Fibroblast of pulmonary artery (primary cell): ENCODE results near the gene ZNF606.

Source experiments
- DNase-seq: peaks from one replicate; pipeline ENCODE4 v3.0.0-alpha.2; 2010; ENCODE audit warnings: low read depth
- H3K4me3 ChIP-seq: replicated peaks from 2 replicates; pipeline ENCODE4 v1.5.1; 2011; ENCODE audit warnings: low read depth, mild to moderate bottlenecking, control low read depth, low read length, moderate library complexity
- CTCF ChIP-seq: IDR thresholded peaks from 2 replicates; pipeline ENCODE4 v1.5.1; 2011; ENCODE audit warnings: mild to moderate bottlenecking, control low read depth, low read length, inconsistent platforms; ENCODE audit errors: missing control alignments

The ZNF606 gene

GRCh38 chr19:57954996-57955395 is 47.6 kb downstream of the ZNF606 start:
- no peak for TF ChIP-seq CTCF
- DNase-seq, result no peak
- no peak overlapping the region for H3K4me3 ChIP-seq

GRCh38 chr19:57949702-57950101 is 52.9 kb downstream of the ZNF606 start:
- no peak for TF ChIP-seq CTCF
- no peak overlapping the region for H3K4me3 ChIP-seq
- DNase-seq, result no peak

GRCh38 chr19:57949296-57949695 is 53.3 kb downstream of the ZNF606 start:
- TF ChIP-seq CTCF, result no peak
- no peak for DNase-seq
- no peak overlapping the region for H3K4me3 ChIP-seq

GRCh38 chr19:57947419-57948134 is 55.0 kb downstream of the ZNF606 start, which contains the start of gene ZNF256:
Gene ZNF256 (minus strand): TSS chr19:57947706. CDS start chr19:57947474, 232 bp downstream.
- TF ChIP-seq CTCF, result peak; percentile 55
- peak; percentile 96 for DNase-seq
- H3K4me3 ChIP-seq, result peak within 1 kb of the TSS; percentile 87

- peak overlapping the region; percentile 87 for H3K4me3 ChIP-seq
- DNase-seq, result no peak
- TF ChIP-seq CTCF, result no peak
Measured at GRCh38 chr19:57947088-57947418, 55.6 kb downstream of the ZNF606 start.

GRCh38 chr19:57946316-57946715 is 56.3 kb downstream of the ZNF606 start:
- TF ChIP-seq CTCF, result no peak
- peak overlapping the region; percentile 87 for H3K4me3 ChIP-seq
- no peak for DNase-seq

- no peak overlapping the region for H3K4me3 ChIP-seq
- no peak for TF ChIP-seq CTCF
- no peak for DNase-seq
Measured at GRCh38 chr19:57941593-57941992, 61.0 kb downstream of the ZNF606 start.
